Measurements from ENCODE around the gene C1orf174. TPM values are rescaled to one million over a fixed set of nuclear protein-coding genes. Genes with fewer than 3 reads are reported as not detected.

Gene C1orf174
- total RNA-seq, 1 donor, result 35.3 TPM

DNA sequence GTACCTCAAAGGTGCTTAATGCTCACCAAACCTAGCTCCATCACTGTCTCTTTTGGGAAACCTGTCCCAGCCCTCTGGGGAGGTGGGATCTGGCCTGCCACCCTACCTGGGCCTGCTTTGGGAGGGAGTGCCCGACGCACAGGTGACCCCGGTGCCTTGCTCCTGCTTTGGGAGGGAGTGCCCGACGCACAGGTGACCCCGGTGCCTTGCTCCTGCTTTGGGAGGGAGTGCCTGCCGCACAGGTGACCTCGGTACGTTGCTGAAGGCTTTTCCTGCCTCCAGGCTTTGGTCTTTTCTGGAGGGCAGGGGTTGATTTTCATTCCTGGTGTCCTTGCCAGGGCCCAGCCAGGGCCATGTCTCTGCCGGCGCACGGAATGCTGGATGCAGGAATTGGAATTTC is 25.2 kb upstream of the C1orf174 start:
- DNase-seq (ENCODE audit: low read depth), result no peak
- TF ChIP-seq, protein P1, sequence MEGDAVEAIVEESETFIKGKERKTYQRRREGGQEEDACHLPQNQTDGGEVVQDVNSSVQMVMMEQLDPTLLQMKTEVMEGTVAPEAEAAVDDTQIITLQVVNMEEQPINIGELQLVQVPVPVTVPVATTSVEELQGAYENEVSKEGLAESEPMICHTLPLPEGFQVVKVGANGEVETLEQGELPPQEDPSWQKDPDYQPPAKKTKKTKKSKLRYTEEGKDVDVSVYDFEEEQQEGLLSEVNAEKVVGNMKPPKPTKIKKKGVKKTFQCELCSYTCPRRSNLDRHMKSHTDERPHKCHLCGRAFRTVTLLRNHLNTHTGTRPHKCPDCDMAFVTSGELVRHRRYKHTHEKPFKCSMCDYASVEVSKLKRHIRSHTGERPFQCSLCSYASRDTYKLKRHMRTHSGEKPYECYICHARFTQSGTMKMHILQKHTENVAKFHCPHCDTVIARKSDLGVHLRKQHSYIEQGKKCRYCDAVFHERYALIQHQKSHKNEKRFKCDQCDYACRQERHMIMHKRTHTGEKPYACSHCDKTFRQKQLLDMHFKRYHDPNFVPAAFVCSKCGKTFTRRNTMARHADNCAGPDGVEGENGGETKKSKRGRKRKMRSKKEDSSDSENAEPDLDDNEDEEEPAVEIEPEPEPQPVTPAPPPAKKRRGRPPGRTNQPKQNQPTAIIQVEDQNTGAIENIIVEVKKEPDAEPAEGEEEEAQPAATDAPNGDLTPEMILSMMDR (IDR thresholded peaks at IDR 0.05; ENCODE audit: insufficient read depth, low read length), result no peak
- H3K4me3 ChIP-seq (ENCODE audit: low read depth, low read length), result no peak overlapping the region

DNA sequence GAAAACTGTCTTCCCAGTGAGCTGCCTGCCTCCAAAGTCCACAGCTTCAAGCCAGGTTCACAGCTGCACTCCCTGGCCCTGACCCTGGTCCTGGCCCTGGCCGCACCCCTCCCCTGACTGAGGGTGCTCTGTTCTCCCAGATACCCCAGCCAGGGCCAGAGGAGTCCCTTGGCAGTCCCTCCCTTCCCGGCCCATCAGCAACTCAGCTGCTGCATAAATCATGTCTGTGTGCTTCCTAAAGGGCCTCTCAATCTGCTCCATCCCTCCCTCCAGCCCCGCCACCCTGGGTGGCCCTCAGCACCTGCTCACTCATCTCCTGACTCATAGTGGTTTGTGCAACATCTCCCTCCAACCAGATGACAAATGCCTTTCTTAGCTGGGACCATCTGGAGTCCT is 24.8 kb upstream of the C1orf174 start:
- TF ChIP-seq, protein P1 (IDR thresholded peaks at IDR 0.05; ENCODE audit: insufficient read depth, low read length), result no peak
- no peak overlapping the region for H3K4me3 ChIP-seq (ENCODE audit: low read depth, low read length)
- DNase-seq (ENCODE audit: low read depth), result no peak

DNA sequence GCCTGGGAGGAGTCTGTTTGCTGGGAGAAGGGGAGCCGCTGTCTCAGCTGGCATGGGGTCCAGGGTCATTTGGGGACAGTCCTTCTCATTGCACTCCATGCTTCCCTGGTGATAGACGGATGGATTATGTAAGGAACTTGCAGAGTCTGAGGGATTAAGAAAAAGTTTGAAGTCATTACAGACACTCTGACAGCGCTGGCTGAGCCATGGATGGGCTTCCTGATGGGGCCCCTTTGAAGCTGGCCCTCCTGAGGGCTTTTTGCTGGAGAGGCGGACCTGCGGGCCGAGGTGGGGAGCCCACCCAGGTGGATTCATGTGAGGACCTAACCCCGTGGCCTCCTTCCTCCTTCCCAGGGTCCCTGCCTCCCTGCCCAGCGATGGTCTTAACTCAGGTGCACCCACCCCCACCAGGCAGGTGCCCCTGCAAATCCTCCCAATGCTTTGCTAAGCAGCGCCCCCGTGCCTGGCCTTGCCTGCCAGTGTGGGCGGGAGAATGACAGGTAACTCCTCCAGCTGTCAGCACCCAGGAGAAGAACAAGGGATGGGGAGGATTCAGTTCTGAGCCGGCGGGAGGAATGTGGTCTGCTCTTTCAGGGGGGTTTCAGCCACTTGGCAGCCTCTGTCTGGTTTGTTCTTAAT is 24.2 kb upstream of the C1orf174 start:
- TF ChIP-seq, protein P1 (IDR thresholded peaks at IDR 0.05; ENCODE audit: insufficient read depth, low read length), result no peak

DNA sequence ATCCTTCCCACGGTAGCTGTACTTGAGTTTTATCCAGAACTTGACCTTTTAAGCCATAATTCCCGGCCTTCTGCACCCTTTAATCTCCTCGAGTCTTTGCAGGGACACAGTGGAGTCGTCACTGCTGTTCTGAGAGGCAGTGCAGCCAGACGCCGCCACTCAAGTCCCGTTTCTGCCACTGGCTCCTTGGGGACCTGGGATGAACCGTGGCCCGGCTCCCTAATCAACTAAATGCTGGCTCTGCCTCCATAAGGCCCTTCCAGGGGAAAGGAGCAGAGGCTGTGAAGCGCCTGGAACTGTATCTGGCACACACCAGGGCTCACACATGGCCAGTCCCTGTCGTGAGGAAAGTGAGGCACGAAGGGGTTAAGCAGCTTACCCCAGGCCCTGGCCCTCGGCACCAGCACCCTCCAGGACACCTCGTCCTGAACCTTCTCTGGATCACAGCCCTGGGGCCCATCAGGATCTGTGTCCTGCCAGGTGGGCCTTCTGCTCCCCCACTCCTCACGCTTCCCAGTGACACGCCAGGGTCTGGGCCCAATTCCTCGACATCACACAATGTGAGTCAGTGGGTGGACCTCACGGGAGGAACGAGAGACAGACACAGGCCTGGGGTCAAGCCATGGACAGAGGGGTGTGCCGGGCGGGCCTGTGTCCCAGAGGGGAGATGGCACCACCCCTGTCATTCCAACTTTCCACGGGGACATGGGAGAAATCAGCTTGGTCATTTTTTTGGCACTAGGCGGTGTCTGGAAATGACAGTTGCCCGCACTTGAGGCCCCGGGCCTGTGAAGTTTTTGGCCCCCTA is 23.5 kb upstream of the C1orf174 start:
- no peak for DNase-seq (ENCODE audit: low read depth)
- TF ChIP-seq, protein P1 (IDR thresholded peaks at IDR 0.05; ENCODE audit: insufficient read depth, low read length), result no peak
- no peak overlapping the region for H3K4me3 ChIP-seq (ENCODE audit: low read depth, low read length)

More for the DNA sequence above, 24.2 kb upstream of the C1orf174 start:
- H3K4me3 ChIP-seq (ENCODE audit: low read depth, low read length), result no peak overlapping the region
- DNase-seq (ENCODE audit: low read depth), result no peak

DNA sequence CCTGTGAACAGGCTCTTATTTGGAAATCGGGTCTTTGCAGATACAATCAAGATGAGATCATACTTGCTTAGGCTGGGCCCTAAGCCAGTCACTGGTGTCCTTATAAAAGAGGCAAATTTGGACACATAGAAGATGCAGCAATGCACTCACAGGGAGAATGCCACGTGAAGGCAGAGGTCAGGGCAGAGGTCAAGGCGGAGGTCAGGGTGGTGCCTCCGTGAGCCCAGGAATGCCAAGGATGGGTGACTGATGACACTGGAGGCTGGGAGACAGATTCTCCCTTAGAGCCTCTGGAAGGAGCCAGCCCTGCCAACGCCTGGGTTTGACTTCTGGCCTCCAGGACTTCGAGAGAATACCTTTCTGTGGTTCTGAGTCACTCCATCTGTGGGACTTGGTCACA is 22.8 kb upstream of the C1orf174 start:
- no peak for DNase-seq (ENCODE audit: low read depth)
- H3K4me3 ChIP-seq (ENCODE audit: low read depth, low read length), result no peak overlapping the region
- TF ChIP-seq, protein P1 (IDR thresholded peaks at IDR 0.05; ENCODE audit: insufficient read depth, low read length), result no peak

DNA sequence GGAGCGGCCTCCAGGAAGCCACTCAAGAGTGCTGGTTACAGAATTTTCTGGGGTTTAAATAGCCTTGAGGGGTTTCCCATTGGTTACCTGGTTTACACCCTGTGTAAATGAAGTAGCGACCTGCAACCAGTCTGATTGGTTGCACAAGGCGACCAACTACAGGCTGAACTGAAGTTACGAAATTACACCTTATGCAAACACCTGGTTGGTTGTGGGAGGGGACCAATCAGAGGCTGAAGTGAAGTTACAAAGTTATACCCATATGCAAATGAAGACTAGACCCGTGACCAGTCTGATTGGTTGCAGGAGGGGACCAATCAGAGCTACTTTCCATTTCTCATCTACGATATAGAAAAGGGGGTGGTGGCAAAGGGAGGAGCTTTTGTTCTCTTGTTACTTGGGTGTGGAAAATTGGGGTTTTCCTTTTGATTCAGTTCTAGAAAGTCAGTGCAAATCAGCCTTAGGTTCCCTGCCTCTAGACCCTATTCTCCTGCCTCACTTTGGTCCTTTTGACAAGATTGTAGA is 22.2 kb upstream of the C1orf174 start:
- TF ChIP-seq, protein P1 (IDR thresholded peaks at IDR 0.05; ENCODE audit: insufficient read depth, low read length), result no peak
- no peak for DNase-seq (ENCODE audit: low read depth)
- H3K4me3 ChIP-seq (ENCODE audit: low read depth, low read length), result no peak overlapping the region
